HG03097 (cell line): ENCODE measurements around the gene KCNJ12.
"Not testable (repeated sequence)": the region's sequence is repeated elsewhere in the genome, so short reads cannot be mapped to it uniquely, and the experiment has no call there.

Experiments used
- ATAC-seq: cut with Tn5 transposase; IDR thresholded peaks from one replicate; pipeline ENCODE4 v1.9.1; 2021; ENCODE audit not compliant: unreplicated experiment, low FRiP score

KCNJ12 gene

GRCh38 chr17:21381076-21381706, 5.0 kb downstream of the KCNJ12 start:
- no peak for ATAC-seq

- ATAC-seq, result no peak
These were observed 6.7 kb downstream of the KCNJ12 start for GRCh38 chr17:21382560-21383495.

DNA sequence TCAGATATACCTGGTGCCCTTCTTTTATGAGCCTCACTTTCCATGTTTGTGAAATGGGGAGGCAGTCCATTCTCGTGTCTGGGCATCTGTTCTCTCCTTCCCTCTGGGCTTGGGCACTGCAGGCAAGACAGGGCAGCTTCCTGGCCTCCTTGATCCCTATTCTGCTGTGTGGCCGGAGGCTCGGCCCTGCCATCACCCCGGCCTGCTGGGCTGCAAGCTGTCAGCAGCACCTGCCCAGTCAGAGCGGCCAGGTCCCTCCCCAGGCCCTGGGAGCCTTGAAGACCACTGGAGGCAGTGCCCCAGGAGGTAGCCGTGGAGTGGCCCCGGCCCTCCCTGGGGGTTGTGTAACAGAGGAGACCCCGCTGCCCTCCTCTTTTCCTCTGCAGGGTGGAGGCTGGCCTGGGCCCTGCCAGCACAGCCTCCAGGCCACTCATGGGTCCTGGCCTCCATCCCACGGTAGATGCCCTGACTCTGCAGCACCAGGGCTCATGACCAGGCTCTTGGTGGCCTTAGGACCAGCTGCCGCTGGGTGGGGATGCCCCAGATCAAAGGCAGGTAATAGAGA, 9.2 kb downstream of the KCNJ12 start:
- ATAC-seq, result no peak

DNA sequence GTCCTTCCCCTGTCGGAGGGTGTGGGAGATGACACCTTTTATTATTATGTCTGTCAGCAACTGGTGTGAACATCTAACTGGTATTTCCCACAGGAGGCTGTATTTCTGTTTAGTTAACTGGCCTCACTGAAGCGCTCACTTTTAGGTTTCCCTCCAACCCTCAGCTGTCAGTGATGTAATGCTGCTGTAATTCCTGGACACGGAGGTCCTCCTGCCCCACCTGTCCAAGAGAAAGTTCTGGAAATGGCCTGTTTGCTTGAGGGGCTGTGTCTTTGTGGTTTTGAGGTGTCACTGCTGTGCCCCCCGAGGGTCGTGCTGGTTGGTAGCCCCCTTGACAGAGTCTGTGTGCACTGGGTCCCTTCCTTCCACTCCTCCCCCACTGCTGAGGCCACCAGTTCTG, 11.5 kb downstream of the KCNJ12 start:
- ATAC-seq, result no peak

DNA sequence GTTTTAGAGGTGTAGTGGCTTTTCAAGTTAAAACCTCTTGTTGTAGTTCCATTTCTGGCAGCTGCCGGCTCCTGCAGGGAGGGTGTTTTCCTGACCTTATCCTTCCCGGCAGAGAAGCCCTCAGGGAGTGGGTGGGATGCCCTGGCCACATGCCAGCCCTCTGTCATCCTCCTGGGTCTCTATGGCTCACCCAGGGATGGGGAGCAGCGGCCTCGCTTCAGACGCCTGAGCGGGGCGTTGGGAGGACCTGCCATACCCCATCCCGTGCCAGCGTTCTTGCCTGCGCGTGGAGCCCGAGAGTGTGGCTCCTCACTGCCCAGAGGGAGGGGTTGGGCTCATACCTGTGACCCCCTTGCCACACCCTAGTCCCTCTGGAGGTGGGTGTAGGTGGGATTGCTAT, 11.9 kb downstream of the KCNJ12 start:
- ATAC-seq, result no peak

- ATAC-seq, result no peak
These were observed 12.8 kb downstream of the KCNJ12 start for GRCh38 chr17:21388944-21389343.

GRCh38 chr17:21389394-21389793, 13.2 kb downstream of the KCNJ12 start:
- ATAC-seq, result no peak

- ATAC-seq, result no peak
These were observed 14.1 kb downstream of the KCNJ12 start for GRCh38 chr17:21390294-21390693.

- ATAC-seq, result no peak
These were observed 16.1 kb downstream of the KCNJ12 start for GRCh38 chr17:21392266-21392665.

DNA sequence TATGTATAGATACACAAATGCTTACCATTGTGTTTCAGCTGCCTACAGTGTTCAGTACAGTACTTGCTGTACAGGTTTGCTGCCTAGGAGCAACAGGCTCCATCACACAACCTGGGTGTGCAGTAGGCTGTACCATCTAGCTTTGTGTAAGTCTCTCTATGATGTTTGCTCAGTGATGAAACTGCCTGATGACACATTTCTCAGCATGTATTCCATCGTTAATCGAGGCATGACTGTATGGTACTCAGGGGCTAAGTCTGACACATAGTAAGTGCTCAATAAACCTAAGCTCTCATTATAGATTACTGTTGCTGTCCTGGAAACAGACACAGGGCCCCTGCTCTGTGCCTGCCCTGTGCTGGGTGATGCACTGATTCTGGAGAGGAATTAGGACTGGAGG, 18.1 kb downstream of the KCNJ12 start:
- no peak for ATAC-seq

DNA sequence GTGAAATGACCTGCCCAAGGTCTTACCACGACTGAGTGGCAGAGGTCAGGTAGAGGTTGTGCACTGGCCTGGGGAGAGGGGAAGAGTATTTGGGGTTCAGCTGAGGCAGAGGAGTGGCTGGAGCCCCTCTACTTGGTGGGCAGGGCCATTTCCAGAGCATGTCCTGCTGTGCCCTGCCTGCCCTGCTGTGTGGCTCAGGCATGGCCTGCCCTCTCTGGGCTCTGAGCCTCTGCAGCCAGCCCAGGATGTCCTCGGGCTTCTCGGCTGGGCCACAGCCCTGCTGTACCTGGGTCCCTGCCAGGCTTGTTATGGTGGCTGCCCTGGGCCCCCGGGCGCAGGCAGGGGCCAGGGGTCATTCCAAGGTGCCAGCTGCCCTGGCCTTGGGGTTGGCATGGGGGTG, 19.6 kb downstream of the KCNJ12 start:
- no peak for ATAC-seq

- ATAC-seq, result no peak
These were observed 20.1 kb downstream of the KCNJ12 start for GRCh38 chr17:21396237-21396636.

GRCh38 chr17:21397341-21398190, 21.4 kb downstream of the KCNJ12 start:
- ATAC-seq, result no peak

DNA sequence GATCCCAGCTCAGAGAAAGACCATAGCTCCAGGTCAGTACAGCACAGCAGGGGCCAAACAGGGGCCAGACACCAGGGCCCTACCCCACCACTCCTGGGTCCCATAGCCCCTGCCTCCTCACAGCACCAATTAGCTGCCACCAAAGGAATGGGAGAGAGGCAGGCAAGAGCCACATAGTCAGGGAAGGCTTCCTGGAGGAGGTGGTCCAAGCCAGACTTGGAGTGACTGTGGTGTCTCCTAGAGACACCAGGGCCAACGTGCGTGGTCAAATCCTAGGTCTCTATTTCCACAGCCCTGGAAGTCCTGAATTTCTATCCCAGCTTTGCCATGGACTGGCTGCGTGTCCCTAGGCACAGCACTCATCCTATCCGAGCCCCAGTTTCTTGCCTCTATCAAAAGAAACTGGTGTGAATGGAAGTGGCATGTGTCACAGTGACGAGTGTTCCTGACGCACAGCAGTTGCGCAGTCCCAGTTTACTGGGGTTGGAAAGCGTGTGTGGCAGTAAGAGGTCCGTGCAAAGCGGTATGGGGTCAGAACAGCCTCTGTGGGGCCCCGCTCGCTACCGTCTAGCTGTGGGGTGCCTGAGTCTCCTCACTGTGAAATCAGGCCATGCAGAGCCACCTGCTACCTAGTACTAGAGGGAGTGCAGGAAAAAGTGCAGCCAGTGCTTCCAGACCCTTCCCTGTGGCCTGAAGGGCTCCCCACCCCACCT, 23.5 kb downstream of the KCNJ12 start:
- ATAC-seq, result no peak

GRCh38 chr17:21400187-21400569, 24.0 kb downstream of the KCNJ12 start:
- not testable (repeated sequence) for ATAC-seq

DNA sequence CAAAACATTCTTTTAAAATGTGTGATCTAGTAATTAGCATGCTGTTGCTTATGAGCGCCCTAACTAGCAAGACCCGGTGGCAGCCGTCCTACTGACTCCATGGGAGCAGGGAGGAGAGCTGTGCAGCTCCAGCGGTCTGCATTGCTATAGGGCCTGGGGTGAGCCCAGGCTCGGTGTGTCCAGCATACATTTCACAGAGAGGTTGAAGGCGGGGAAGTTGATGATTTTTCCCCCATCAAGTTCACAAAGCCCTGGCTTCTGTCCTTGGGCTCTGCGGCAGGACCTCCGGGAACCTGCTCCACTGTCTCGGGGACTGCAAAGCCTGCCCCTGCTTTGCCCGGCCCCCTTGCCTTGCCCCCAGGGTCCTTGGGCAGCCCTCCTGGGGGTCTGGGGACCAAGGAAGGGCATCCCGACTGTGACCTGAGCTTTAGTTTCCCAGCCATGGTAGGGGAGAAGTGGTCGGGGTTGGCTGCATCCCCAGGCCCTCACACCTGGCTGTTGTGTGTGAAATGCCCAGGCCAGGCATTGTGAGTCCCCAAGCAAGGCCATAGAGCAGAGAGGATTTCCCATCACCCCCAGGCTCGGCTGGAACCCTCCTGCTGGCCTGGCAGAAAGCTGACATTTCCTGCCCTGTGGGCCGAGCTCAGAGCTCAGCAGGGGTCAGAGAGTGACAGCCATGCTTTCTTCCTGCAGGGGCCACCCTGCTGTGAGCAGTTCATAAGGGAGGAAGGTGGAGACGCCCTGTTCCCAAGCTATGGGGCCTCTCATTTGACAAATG, 24.8 kb downstream of the KCNJ12 start:
- no peak for ATAC-seq

DNA sequence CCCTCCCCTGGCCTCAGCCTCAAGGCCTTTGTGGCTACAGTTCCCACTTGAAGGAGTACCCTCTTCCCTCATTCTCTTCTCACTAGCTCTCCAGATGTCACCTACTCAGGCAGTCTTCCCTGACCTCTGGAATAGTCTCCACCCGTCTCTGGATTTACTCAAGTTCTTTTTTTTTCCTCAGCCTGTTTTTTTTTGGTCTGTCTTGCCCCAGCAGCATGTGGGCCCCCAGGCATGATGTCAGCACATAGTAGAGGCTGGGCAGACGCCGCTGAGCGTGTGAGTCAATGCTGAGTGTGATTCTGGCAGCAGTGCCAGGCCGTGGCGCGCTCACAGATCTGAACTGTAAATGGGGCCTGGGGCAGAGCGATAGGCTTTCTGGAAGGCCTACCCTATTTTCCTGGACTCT, 26.0 kb downstream of the KCNJ12 start:
- ATAC-seq, result not testable (repeated sequence)

DNA sequence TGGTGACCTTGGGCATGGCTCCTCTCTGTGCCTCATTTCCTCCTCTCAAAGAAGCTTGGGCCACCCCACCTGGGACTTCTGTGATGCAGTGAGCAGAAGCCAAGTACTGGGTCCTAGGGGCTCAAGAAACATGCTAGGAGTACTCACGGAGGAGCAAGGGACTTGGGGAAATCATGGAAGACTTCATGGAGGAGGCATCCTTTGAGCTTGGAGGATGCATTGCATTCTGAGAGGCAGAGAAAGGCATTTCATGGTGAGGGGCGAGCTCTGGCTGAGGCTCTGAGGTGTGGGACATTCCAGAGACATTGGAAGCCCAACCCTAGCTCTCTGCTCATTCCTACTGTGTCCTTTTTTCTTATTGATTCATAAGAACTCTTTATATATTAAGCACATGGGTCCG, 26.8 kb downstream of the KCNJ12 start:
- not testable (repeated sequence) for ATAC-seq

DNA sequence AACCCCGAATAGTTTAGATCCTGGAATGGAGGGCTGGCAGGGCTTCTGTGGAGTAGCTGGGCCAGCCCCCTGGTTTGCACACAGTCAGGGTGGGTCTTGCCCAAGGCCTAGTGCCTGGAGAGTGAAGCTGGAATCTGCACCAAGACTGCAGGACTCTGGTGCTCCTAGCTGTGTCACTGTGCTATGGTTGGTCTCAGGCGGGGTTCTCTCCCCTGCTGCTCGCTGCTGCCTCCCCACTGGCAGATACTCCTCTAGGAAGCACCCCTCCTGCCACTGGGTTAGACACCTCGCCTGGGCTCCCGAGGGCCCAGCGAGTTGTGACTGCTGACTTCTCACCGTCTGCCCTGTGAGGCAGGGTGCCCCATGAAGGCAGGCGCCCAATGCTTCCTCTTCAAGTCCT, 27.9 kb downstream of the KCNJ12 start:
- not testable (repeated sequence) for ATAC-seq
